Measurements from ENCODE around the gene ADAM30.
"Not testable (repeated sequence)": the region's sequence is repeated elsewhere in the genome, so short reads cannot be mapped to it uniquely, and the experiment has no call there.

The ADAM30 gene

DNA sequence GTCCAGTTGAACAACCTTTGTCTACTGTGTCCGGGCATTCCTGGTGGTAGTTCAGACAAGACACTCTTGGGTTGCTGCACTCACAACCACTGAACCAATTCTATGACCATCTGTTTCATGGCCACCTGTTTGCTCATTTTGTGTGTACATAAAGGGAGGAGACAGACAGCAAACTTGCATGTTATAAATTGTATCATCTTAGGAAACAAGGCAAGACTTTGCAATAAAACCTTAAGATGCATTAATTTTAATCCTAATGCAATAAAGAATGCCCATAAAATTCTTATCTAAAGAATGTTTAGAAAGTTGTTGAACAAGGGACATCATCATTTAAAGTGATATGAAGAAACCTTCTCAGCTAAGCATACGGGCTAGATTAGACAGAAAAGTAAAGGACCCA, 34.8 kb downstream of the ADAM30 start:
- CTCF ChIA-PET: no interaction called here
- POLR2A ChIA-PET (ENCODE audit: low non-redundant PET): no interaction called here
- no peak overlapping the region for H3K27ac ChIP-seq
- TF ChIP-seq, protein P1, sequence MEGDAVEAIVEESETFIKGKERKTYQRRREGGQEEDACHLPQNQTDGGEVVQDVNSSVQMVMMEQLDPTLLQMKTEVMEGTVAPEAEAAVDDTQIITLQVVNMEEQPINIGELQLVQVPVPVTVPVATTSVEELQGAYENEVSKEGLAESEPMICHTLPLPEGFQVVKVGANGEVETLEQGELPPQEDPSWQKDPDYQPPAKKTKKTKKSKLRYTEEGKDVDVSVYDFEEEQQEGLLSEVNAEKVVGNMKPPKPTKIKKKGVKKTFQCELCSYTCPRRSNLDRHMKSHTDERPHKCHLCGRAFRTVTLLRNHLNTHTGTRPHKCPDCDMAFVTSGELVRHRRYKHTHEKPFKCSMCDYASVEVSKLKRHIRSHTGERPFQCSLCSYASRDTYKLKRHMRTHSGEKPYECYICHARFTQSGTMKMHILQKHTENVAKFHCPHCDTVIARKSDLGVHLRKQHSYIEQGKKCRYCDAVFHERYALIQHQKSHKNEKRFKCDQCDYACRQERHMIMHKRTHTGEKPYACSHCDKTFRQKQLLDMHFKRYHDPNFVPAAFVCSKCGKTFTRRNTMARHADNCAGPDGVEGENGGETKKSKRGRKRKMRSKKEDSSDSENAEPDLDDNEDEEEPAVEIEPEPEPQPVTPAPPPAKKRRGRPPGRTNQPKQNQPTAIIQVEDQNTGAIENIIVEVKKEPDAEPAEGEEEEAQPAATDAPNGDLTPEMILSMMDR (conservative IDR thresholded peaks at IDR 0.05; ENCODE audit: low read depth): no peak
- no peak for DNase-seq (ENCODE audit: low spot score)

- POLR2A ChIA-PET (ENCODE audit: low non-redundant PET): no interaction called here
These were observed 36.7 kb downstream of the ADAM30 start for GRCh38 chr1:119859647-119860046.

DNA sequence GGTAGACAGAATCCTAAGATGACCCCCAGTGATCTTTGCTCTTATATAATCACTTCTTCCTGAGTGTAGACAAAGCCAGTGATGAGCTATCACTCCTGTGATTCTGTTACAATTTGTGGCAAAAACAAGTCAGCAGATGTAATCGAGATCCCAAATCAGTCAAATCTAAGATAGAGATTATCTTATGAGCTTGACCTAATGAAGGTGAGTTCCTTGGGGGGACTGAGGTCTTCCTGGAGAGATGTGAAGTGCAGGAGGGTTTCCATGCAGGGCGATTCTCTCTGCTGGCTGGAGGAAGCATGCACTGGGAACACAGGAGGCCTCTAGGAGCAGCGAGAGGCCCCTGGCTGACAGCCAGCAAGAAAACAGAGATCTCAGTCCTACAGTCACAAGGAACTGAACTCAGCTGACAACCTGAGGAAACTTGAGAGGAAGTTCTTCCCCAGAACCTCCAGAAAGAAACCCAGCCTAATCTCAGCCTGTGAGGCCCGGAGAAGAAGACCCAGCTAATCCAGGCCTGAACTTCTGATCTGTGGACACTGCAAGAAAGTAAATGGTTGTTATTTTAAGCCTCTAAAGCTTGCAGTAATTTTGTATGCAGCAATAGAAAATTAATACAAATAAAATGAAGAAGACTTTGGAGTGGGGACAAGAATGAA, 37.6 kb downstream of the ADAM30 start:
- POLR2A ChIA-PET (ENCODE audit: low non-redundant PET); DNase-seq (ENCODE audit: low spot score); H3K27ac ChIP-seq: not testable (repeated sequence)
- CTCF ChIA-PET: interaction anchor here (0.7 to 1.4 kb wide), 2 partner anchors 11 to 15 kb away, joined by 3 to 5 read pairs; no protein-coding TSS in a partner anchor

More at GRCh38 chr1:119859647-119860046, 36.7 kb downstream of the ADAM30 start:
- no peak overlapping the region for H3K27ac ChIP-seq
- TF ChIP-seq, protein P1 (conservative IDR thresholded peaks at IDR 0.05; ENCODE audit: low read depth): no peak
- CTCF ChIA-PET: interaction anchor here (0.7 kb wide), 1 partner anchor 16 kb away, joined by 3 read pairs; no protein-coding TSS in a partner anchor
- DNase-seq (ENCODE audit: low spot score): peak; percentile 67

- H3K27ac ChIP-seq: no peak overlapping the region
- TF ChIP-seq, protein P1 (conservative IDR thresholded peaks at IDR 0.05; ENCODE audit: low read depth): no peak
- no peak for DNase-seq (ENCODE audit: low spot score)
- POLR2A ChIA-PET (ENCODE audit: low non-redundant PET): no interaction called here
- CTCF ChIA-PET: interaction anchor here (1.4 kb wide), 1 partner anchor 12 kb away, joined by 5 read pairs; no protein-coding TSS in a partner anchor
These were observed 38.2 kb downstream of the ADAM30 start for GRCh38 chr1:119858126-119858525.

DNA sequence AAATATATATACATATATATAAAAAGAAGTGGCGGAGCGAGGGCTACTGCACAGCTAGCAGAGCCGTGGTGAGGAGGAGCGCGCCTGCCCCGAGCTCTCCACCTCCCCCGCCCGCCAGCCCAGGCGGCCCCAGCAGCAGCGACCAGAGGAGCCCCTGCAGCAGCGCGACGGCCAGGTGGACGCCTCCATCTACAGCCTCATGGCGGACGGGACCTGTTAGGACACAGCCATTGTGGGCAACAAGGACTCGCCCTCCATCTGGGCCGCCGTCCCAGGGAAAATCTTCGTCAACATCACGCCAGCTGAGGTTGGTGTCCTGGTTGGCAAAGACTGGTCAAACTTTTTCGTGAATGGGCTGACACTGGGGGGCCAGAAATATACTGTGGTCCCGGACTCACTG, 43.2 kb downstream of the ADAM30 start:
- TF ChIP-seq, protein P1 (conservative IDR thresholded peaks at IDR 0.05; ENCODE audit: low read depth): no peak
- POLR2A ChIA-PET (ENCODE audit: low non-redundant PET): no interaction called here
- H3K27ac ChIP-seq: no peak overlapping the region
- CTCF ChIA-PET: no interaction called here
- no peak for DNase-seq (ENCODE audit: low spot score)

DNA sequence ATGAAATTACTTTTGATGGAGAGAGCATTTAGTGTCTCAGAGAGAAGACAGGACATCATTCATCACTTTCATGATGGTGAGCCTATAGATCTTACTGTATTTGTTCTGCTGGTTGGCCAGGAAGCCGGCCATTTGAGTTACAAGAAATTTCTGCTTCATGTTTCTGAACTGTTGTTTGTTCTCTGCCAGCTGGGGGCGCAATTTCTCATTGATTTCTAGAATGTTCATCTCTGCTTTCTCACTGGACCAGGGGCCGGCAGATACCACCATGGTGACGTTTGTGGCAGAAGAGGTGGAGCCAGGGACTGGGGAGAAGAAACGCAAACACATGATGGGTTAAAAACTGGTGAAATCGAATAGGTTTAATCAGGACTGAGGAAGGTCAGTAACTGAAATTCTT, 52.1 kb downstream of the ADAM30 start:
- H3K27ac ChIP-seq; POLR2A ChIA-PET (ENCODE audit: low non-redundant PET); DNase-seq (ENCODE audit: low spot score); CTCF ChIA-PET: not testable (repeated sequence)
